NCI-H2081 treated with DMSO at 0.1 percent for 48 hours (cell line): ENCODE measurements around the gene AFAP1.

Experiments used
- DNase-seq: peaks from one replicate; lab custom pipeline; 2025; lab: John Stamatoyannopoulos, UW

The AFAP1 gene

DNA sequence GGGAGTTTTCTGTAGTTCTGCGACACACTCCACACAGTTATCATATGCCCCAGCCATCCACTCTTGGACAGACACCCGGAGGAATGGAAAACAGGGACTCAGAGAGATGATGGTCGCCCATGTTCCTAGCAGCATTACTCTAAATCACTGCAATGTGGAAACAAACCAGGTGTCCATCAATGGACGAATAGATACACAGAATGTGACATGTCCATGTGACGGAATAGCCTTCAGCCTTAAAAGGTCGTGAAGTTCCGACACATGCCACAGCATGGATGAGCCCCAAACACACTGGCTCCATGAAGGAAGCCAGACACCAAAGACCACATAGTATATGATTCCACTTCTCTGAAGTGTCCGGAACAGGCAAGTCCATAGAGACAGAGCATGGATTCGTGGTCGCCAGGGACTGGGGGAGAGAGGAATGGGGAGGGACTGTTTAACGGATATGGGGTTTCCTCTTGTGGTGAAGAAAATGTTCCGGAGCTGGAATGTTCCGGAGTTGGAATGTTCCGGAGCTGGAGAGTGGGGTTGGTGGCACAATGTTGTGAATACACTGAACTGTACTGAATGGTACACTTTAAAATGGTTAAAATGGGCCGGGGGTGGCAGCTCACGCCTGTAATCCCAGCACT lies 28.7 kb upstream of the AFAP1 start:
- no peak for DNase-seq

DNA sequence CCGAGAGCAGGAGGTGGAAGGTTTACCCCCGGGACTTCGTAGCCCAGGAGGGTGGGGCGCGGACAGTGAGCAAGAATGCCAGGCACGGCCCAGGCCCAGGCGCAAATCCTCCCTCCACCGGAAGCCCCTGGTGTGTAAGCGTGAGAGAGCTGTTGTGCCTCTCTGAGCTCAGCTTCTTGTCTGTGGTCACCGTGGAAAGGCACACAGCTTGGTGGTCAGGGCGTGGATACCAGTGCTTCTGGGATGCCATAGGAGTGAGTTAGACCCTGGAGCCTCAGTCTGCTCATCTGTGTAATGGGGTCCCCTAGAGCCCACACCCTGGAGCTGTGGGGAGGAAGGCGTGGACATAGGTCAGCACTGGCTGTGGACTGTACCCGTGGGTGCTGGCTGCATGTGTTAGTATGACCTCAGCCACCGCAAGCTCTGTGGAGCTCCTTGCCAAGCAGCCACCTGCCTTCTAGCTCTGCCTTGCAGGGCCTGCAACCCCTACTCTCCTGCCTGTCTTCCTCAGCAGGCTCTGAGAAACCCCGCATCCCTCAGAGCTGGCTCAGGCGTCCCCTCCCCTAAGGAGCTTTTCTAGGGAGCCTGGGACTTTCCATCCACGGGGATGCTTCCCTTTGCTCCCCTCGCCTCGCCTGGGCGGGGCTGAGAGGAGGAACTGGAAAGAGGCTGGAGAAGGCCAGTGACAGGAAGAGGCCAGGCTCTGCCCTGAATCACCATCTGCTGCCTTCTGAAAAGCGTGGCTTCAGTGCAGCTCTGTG lies 28.0 kb upstream of the AFAP1 start:
- no peak for DNase-seq

- DNase-seq: no peak
These were observed 27.4 kb upstream of the AFAP1 start for GRCh38 chr4:7967063-7967440.

- no peak for DNase-seq
These were observed 26.8 kb upstream of the AFAP1 start for GRCh38 chr4:7966281-7967062.

GRCh38 chr4:7964890-7965662 lies 25.4 kb upstream of the AFAP1 start:
- DNase-seq: no peak

DNA sequence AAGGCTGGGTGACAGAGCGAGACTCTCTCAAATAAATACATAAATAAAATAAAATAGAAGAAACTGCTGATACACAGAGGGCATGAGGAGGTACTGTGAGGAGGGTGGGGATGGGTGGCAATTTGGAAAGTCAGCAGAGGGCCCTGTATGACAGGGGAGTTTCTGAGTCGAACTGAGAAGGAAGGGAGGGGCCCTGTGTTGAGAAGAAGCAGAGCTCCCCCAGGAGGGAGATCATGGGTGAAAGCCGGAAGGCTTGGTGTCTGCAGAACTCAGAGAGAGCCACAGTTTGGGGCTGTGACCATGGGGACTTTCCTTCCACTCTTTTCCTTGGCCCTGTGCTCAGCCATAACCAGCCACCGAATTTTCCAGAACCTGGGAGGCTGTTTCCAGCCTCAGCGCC lies 24.8 kb upstream of the AFAP1 start:
- no peak for DNase-seq

GRCh38 chr4:7963691-7964090 lies 24.0 kb upstream of the AFAP1 start:
- no peak for DNase-seq

GRCh38 chr4:7962609-7963508 lies 23.2 kb upstream of the AFAP1 start:
- DNase-seq: no peak

DNA sequence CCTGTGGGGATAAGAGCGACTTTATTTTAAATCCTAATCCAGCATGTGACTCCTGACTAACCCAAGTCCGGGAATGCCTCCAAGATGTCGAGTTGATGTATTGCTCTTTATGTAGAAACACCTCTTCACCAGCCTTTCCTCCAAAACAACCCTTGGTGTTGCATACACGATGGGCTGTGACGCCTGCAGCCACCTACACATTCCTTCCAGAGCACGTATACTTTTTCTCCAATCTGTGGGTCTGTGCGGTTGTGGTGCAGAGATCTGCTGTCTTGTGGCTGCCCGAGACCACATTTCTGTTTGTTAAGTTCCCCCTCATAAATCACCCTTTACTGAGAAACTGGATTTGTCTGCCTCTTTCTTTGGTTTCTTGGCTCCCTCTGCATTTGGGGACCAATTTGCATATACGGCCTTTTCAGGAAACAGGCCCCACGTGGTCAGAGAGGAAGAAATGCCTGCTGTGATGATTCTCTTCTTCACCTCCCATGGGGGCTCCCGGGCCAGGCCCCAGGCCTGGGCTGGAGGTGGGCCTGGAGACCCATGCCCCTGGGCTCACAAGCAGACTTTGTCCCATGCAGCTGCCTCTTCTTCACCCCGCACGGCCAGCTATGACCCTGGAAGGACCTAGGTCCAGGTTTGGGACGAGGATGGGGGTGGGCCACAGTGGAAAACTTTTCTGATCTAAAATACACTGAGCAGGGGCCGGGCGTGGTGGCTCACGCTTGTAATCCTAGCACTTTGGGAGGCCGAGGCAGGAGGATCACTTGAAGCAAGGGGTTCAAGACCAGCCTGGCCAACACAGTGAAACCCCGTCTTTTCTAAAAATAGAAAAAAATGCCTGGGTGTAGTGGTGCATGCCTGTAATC lies 21.4 kb upstream of the AFAP1 start:
- DNase-seq: no peak

- DNase-seq: no peak
These were observed 20.5 kb upstream of the AFAP1 start for GRCh38 chr4:7960017-7960789.

GRCh38 chr4:7959078-7959477 lies 19.4 kb upstream of the AFAP1 start:
- DNase-seq: no peak

GRCh38 chr4:7956934-7957656 lies 17.4 kb upstream of the AFAP1 start:
- DNase-seq: no peak

DNA sequence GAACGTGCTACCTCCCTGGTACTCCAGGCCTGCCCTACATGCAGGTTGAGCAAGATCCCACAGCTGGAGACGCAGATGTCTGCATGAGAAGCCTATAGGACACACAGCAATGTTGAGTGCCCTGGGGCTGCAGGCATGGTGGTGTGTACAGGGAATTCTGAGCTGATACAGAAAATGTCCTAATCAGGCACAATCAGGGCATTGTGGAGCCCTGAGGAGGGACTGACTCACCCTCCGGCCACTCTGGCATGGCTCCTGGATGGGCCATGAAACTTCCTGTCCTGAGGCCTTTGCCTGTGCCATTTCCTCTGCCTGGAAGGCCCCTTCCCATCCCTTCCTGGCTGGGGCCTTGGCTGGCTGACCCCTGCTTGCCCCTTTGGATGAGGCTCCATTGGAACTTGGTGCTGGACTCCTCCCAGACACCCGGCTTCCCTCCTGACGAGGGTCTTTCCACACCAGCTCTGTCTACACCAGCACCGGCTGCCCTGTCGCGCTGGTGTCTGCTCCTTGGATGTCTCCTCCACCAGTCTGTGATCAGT lies 16.7 kb upstream of the AFAP1 start:
- DNase-seq: no peak

DNA sequence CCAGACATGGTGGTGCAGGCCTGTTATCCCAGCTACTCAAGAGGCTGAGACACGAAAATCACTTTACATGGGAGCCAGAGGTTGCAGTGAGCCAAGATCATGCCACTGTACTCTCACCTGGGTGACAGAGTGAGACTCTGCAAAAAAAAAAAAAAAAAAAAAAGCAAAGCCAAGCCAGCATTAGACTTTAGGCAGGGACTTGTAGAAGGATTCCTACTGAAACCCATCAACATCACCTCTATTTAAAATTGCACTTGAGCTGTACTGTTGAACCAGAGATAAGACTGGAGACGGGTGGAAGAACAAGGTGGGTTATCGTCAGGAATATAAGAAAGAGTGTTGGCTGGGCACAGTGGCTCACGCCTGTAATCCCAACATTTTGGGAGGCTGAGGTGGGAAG lies 15.7 kb upstream of the AFAP1 start:
- no peak for DNase-seq

DNA sequence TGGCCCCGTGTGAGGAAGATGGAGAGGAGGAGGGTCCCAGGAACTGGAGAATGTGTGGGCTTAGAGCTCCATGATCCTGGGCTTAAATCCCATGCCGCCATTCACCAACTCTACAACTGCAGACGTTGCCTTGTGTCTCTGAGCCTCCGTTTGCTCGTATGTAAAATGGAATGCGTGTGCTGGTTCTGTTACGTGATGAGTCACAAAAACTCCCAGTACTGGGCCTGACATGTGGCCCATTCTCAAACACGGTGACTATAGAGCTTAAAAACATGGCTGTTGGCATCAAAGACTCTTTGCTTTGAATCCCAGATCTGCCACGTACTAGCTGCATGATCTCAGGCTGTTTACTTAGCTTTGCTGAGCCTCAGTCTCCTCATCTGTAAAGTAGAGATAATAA lies 13.0 kb upstream of the AFAP1 start:
- no peak for DNase-seq

GRCh38 chr4:7950301-7951092 lies 10.8 kb upstream of the AFAP1 start:
- no peak for DNase-seq

- no peak for DNase-seq
These were observed 10.1 kb upstream of the AFAP1 start for GRCh38 chr4:7949759-7950158.

DNA sequence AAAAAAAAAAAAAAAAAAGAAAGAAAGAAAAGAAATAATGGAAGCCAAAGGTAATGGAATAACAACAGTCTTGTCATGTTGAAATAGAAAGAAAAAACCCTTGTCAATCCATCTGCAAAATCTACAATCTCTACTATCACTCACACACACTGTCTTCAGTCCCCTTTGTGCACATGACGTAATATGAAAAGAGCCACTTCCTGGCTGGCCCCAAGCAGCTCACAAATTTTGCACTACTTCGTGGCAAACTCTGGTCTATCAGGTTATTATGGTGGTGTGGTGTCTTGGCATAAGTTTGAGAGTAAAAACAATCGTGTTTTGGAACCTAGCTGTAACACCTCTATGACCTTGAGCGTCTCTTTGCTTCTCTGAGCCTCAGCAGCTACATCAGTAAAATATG lies 8.3 kb upstream of the AFAP1 start:
- no peak for DNase-seq
